ENCODE data around the gene RPL36AL.
"Not testable (repeated sequence)": the region's sequence is repeated elsewhere in the genome, so short reads cannot be mapped to it uniquely, and the experiment has no call there.

Gene RPL36AL

DNA sequence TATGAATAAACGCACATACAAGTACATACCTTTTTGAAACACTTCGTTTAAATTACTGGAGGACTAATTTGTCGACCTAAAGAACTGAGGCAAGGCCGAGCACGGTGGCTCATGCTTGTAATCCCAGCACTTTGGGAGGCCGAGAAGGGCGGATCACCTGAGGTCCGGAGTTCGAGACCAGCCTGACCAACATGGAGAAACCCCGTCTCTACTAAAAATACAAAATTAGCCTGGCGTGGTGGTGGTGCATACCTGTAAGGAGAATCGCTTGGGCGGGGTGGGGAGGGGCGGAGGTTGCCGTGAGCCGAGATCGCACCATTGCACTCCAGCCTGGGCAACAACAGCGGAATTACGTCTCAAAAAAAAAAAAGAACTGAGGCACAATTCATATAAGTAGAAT lies 1.2 kb downstream of the RPL36AL start:
- DNase-seq (ENCODE audit: low read depth): not testable (repeated sequence)

DNA sequence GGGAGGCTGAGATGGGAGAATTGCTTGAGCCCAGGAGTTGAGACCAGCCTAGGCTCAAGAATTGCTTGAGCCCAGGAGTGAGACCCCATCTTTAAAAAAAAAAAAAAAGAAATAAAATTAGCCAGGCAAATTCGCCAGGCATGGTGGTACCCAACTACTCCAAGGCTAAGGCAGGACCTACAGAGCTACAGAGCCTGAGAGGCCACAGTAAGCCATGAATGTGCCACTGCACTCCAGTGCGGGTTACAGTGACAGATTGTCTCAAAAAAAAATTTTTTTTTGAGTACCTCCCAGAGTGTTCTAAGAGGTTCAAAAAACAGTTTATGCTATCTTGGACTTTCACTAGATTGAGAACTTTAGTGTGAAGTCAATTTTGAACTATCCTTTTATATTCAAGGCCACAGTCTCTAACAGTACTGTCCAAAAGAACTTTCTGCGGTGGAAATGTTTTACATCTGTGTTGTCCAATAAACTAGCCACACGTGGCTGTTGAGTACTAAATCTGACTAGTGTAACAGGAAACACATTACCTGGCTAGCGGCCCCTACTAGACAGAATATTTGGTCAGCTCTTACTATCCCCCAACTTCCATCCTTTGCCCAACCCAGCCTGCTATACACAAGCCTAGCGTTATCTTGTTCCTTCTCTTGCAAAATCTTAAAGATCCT lies 2.4 kb downstream of the RPL36AL start:
- DNase-seq (ENCODE audit: low read depth): no peak

- no peak for DNase-seq (ENCODE audit: low read depth)
Observed at GRCh38 chr14:49615776-49616175, 4.7 kb downstream of the RPL36AL start.

- no peak for DNase-seq (ENCODE audit: low read depth)
Observed at GRCh38 chr14:49614196-49614595, 6.2 kb downstream of the RPL36AL start.

DNA sequence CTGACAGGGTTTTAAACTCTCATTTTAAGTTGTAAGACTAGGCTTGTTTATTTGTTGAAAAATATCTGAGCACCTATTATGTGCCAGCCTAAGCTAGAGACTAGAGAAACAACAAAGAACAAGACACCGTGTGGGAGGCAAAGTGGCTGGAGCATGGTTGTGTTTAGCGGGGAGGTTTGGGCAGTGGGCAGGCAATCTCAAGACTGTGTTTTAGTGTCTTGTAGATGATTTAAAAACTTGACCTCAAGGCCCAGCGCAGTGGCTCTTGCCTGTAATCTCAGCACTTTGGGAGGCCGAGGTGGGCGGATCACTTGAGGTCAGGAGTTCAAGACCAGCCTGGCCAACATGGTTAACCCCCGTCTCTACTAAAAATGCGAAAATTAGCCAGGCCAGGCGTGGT lies 7.8 kb downstream of the RPL36AL start:
- DNase-seq (ENCODE audit: low read depth): no peak

DNA sequence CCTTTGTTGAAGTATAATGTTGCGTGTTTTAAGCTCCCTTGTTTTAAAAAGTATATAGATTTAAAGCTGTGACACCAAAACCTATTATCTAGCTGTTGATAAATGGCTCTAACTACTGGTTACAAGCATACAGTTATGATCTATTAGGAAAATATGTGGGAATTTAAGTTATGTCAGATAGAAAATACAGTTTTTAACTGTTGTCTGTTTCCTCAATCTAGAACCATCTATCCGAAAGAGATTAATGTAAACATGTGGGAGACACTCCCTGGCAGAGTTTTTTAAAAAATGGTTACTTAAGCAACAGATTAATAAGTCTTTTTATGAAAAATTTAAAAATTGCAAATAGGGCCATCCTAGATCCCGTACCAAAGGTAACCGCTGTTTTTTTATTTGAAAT lies 8.2 kb downstream of the RPL36AL start:
- DNase-seq (ENCODE audit: low read depth): no peak

DNA sequence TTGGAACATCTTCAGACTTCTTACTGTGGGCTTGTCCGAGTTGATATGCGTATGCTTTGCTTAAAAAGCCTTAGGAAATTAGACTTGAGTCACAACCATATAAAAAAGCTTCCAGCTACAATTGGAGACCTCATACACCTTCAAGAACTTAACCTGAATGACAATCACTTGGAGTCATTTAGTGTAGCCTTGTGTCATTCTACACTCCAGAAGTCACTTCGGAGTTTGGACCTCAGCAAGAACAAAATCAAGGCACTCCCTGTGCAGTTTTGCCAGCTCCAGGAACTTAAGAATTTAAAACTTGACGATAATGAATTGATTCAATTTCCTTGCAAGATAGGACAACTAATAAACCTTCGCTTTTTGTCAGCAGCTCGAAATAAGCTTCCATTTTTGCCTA lies 12.8 kb downstream of the RPL36AL start:
- DNase-seq (ENCODE audit: low read depth): no peak

GRCh38 chr14:49598485-49599300 lies 21.7 kb downstream of the RPL36AL start, which contains the start of gene LRR1:
Gene LRR1 (plus strand): TSS chr14:49598940. CDS start chr14:49599021, 81 bp downstream.
- DNase-seq (ENCODE audit: low read depth): no peak

GRCh38 chr14:49598189-49598484 lies 22.3 kb downstream of the RPL36AL start:
- no peak for DNase-seq (ENCODE audit: low read depth)

DNA sequence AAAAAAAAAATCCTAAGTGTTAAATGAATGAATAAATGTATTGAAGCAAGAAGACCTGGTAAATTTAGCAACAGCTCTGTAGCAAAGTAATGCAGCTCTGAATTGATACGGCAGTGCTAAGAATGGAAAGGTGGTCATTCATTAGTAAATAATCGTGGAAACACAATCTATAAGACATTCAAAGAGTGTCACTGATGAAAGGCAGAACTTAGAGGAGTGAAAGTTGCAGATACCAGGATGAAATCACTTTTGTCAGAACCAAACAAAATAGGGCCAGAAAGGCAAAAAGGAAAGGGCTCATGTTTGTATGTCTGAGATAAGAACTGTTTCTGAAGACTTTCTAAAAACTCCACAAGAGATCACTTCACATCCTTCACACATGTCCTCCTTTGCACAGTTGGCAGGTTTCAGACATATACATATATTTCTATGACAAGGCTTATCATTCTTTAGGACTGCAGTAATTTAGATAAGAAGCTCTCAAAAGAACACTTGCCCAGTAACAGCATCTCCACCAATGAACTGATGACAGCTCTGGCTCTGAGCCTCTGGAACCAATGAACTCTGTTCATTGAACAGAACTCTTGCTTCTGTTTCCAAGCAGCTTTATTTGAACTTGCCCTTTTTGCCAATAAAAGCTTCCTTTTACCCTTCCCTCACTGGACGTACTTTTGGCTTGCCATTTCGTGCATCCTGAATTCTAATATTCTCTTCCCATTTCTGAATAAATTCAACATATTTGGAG lies 25.9 kb downstream of the RPL36AL start:
- DNase-seq (ENCODE audit: low read depth): no peak

DNA sequence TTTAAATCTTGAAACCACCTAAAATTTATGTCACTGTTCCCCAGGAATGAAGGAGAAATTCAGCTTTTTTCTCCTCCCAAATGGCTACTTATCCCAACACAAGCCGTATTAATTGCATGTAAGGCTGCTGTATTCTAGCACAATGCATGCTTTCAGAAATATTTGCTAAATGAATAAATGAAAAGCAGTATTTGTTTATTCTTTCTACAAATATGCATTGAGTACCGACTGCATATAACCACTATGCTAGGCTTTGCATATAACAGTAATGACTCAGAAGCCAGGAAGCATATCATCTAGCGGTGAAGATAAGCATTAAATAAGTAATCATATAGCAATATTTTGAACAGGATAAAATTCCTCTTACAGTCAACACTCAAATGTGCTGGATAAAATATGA lies 27.4 kb downstream of the RPL36AL start:
- no peak for DNase-seq (ENCODE audit: low read depth)

DNA sequence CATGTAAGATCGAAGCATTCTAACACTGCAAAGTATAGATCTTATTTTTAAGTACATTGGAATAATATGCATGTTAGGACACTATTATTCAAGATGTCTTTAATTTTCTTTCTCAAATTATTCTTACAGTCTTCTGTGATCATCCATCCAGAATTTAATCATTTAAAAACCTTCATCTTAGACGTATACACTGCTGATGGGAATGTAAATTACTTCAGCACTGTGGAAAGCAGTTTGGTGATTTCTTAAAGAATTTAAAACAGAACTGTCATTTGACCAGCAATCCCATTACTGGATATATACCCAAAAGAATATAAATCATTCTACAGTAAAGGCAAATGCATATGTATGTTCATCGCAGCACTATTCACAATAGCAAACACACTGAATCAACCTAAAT lies 31.0 kb downstream of the RPL36AL start:
- no peak for DNase-seq (ENCODE audit: low read depth)

DNA sequence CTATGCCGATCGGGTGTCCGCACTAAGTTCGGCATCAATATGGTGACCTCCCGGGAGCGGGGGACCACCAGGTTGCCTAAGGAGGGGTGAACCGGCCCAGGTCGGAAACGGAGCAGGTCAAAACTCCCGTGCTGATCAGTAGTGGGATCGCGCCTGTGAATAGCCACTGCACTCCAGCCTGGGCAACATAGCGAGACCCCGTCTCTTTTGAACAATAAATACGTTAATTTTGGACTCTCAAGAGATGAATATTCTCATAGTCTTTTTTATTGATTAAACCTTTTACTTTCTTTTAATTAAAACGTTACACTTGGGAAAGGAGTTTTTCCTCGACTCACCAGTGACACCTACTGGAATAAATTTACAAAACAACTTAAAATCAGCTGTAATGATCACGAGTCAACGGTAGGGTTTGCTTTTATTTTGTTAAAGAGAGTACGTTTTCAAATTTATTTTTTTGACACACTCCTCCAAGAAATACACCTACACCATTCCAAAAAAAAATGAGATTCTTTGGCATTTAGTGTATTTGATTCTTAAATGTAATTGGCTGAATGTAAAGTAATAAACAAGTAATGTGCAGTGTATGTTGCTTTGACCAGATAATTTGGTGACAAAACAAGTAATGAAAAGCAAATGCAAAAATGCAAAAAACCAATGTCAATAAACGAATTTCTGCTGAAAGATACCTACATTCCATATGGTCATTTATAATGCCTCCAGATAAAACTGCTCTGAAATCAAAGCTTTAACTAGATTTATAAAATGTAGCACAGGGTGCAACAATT lies 33.6 kb downstream of the RPL36AL start:
- DNase-seq (ENCODE audit: low read depth): peak; percentile 62

- DNase-seq (ENCODE audit: low read depth): peak; percentile 96
Observed at GRCh38 chr14:49585803-49586672, 34.4 kb downstream of the RPL36AL start, which contains the start of gene RPS29. Gene RPS29 (minus strand): TSS chr14:49586380. CDS start chr14:49586346, 34 bp downstream.

- not testable (repeated sequence) for DNase-seq (ENCODE audit: low read depth)
Observed at GRCh38 chr14:49584981-49585640, 35.3 kb downstream of the RPL36AL start.

DNA sequence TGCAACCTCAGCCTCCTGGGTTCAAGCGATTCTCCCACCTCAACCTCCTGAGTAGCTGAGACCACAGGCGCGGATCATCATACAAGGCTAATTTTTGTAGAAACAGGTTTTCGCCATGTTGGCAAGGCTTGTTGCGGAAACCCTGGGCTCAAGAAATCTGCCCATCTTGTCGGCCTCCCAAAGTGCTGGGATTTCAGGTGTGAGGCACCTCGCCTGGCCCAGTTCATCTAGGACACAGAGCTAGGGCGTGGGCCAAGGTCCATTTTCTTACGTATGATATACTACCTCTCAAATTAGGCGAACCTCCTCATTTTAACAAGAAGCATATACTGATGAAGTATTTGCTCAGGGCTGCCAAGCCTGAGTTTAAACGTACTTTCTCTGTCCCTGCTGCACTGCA lies 36.4 kb downstream of the RPL36AL start:
- DNase-seq (ENCODE audit: low read depth): no peak

DNA sequence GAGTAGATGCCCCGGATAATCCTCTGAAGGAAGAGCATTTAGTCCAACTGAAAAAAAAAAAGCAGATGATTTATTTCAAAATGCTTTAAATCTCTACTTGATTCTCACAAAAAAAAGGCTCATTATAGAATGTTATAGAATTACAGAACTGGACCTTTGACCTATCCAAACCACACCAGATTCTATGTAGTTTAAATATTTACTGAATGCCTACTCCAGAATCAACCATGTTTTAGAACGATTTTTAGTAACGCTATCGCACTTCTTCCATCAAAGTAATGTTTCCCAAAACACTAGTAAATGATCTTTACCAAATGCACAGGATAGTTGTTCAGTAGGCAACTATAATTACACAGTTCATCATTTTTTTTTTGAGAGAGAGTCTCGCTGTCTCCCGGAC lies 36.8 kb downstream of the RPL36AL start:
- DNase-seq (ENCODE audit: low read depth): no peak

- no peak for DNase-seq (ENCODE audit: low read depth)
Observed at GRCh38 chr14:49582113-49582977, 38.1 kb downstream of the RPL36AL start.
